GM19328 (cell line): ENCODE measurements around the gene KIAA1549.

Source experiments
- ATAC-seq: cut with Tn5 transposase; IDR thresholded peaks from one replicate; pipeline ENCODE4 v1.9.1; 2021; ENCODE audit warnings: mild to moderate bottlenecking, moderate library complexity; ENCODE audit not compliant: unreplicated experiment

Gene KIAA1549

GRCh38 chr7:138911007-138911406 lies 70.2 kb downstream of the KIAA1549 start:
- ATAC-seq = no peak

- no peak for ATAC-seq
Observed at GRCh38 chr7:138907850-138908249, 73.3 kb downstream of the KIAA1549 start.

GRCh38 chr7:138907201-138907847 lies 73.9 kb downstream of the KIAA1549 start:
- no peak for ATAC-seq

GRCh38 chr7:138903859-138904435 lies 77.2 kb downstream of the KIAA1549 start:
- no peak for ATAC-seq

GRCh38 chr7:138903186-138903820 lies 77.9 kb downstream of the KIAA1549 start:
- ATAC-seq = no peak

- no peak for ATAC-seq
Observed at GRCh38 chr7:138902161-138902560, 79.0 kb downstream of the KIAA1549 start.

- no peak for ATAC-seq
Observed at GRCh38 chr7:138900035-138900828, 81.0 kb downstream of the KIAA1549 start.

GRCh38 chr7:138898802-138899201 lies 82.4 kb downstream of the KIAA1549 start:
- no peak for ATAC-seq

GRCh38 chr7:138898255-138898654 lies 82.9 kb downstream of the KIAA1549 start:
- ATAC-seq = no peak

GRCh38 chr7:138895679-138896078 lies 85.5 kb downstream of the KIAA1549 start:
- no peak for ATAC-seq

- ATAC-seq = no peak
Observed at GRCh38 chr7:138893258-138893657, 87.9 kb downstream of the KIAA1549 start.

GRCh38 chr7:138892812-138893211 lies 88.4 kb downstream of the KIAA1549 start:
- no peak for ATAC-seq

GRCh38 chr7:138892006-138892630 lies 89.1 kb downstream of the KIAA1549 start:
- ATAC-seq = no peak

GRCh38 chr7:138891446-138891810 lies 89.8 kb downstream of the KIAA1549 start:
- ATAC-seq = no peak

GRCh38 chr7:138890499-138891445 lies 90.4 kb downstream of the KIAA1549 start:
- ATAC-seq = no peak

- no peak for ATAC-seq
Observed at GRCh38 chr7:138889582-138890498, 91.3 kb downstream of the KIAA1549 start.

GRCh38 chr7:138887872-138888656 lies 93.1 kb downstream of the KIAA1549 start:
- no peak for ATAC-seq

- ATAC-seq = no peak
Observed at GRCh38 chr7:138887085-138887710, 94.0 kb downstream of the KIAA1549 start.
